Measurements from ENCODE around the gene SGSM1. TPM values are rescaled to one million over a fixed set of nuclear protein-coding genes. Genes with fewer than 3 reads are reported as not detected.

SGSM1 gene
- total and polyA plus RNA-seq, 10 of the 15 experiments (the other 5 are each of a cell fraction or from before 2014, with no cell fraction given): not detected

GRCh38 chr22:24824915-24825314, 18.9 kb downstream of the SGSM1 start:
- FAIRE-seq (no peak), ATAC-seq (no peak), DNase-seq (ENCODE audit: low read depth, low spot score) (no peak)
- no peak overlapping the region for H3K27ac ChIP-seq (ENCODE audit: control insufficient read depth, insufficient read depth)
- peaks cover 0 to 4% of the 10 kb centered on the region in 2 experiments; a peak in 2 of 4 replicates for H3K27me3 ChIP-seq (replicated peaks in 1 of 2; ENCODE audit: control insufficient read depth in 2 of 2, insufficient read depth in 2 of 2, low read length in 1 of 2)
- H3K4me3 ChIP-seq: no peak overlapping the region
- 8% methylated on average over 4 of the region's 4 CpGs for WGBS (ENCODE audit: insufficient coverage, insufficient replicate concordance, low lambda C conversion rate, missing lambda C conversion rate)
- no TSS peak for BruUV-seq (replicated peaks)
- ChIA-PET RAD21 (ENCODE audit: unreplicated experiment) (no interaction called here), CTCF (no interaction called here), POLR2A (no interaction called here), SMC1A (ENCODE audit: uncharacterized antibody, unreplicated experiment) (no interaction called here)
- no peaks in the 10 kb centered on the region for H3K4me1 ChIP-seq (ENCODE audit: control insufficient read depth, insufficient read depth, low read length)
- H3K4me2 ChIP-seq (ENCODE audit: control insufficient read depth, insufficient read depth): no peak overlapping the region
- TF ChIP-seq IRF5 (IDR thresholded peaks at IDR 0.05; ENCODE audit: borderline replicate concordance): no peak
- no peak for TF ChIP-seq NRF1 (conservative IDR thresholded peaks at IDR 0.05; ENCODE audit: low read depth, low read length)
- TF ChIP-seq CHD2 (IDR thresholded peaks at IDR 0.05; ENCODE audit: borderline replicate concordance, low read depth, low read length): no peak
- no peak for TF ChIP-seq ETV6 (conservative IDR thresholded peaks at IDR 0.05 in 1 of 2, IDR thresholded peaks at IDR 0.05 in 1 of 2; ENCODE audit: borderline replicate concordance in 1 of 2, low read depth in 1 of 2)
- no peak for TF ChIP-seq KLF5 (IDR thresholded peaks at IDR 0.05; ENCODE audit: partially characterized antibody)
- no peak for TF ChIP-seq POLR2A (IDR thresholded peaks at IDR 0.05; ENCODE audit: low read depth, low read length)
- TF ChIP-seq, protein P1, sequence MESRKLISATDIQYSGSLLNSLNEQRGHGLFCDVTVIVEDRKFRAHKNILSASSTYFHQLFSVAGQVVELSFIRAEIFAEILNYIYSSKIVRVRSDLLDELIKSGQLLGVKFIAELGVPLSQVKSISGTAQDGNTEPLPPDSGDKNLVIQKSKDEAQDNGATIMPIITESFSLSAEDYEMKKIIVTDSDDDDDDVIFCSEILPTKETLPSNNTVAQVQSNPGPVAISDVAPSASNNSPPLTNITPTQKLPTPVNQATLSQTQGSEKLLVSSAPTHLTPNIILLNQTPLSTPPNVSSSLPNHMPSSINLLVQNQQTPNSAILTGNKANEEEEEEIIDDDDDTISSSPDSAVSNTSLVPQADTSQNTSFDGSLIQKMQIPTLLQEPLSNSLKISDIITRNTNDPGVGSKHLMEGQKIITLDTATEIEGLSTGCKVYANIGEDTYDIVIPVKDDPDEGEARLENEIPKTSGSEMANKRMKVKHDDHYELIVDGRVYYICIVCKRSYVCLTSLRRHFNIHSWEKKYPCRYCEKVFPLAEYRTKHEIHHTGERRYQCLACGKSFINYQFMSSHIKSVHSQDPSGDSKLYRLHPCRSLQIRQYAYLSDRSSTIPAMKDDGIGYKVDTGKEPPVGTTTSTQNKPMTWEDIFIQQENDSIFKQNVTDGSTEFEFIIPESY (IDR thresholded peaks at IDR 0.05): no peak
- TF ChIP-seq MTA3 (IDR thresholded peaks at IDR 0.05; ENCODE audit: borderline replicate concordance, low read length): no peak
- TF ChIP-seq SPI1 (IDR thresholded peaks at IDR 0.05; ENCODE audit: borderline replicate concordance, insufficient read depth, low read depth, low read length): no peak
- TF ChIP-seq, protein P2, sequence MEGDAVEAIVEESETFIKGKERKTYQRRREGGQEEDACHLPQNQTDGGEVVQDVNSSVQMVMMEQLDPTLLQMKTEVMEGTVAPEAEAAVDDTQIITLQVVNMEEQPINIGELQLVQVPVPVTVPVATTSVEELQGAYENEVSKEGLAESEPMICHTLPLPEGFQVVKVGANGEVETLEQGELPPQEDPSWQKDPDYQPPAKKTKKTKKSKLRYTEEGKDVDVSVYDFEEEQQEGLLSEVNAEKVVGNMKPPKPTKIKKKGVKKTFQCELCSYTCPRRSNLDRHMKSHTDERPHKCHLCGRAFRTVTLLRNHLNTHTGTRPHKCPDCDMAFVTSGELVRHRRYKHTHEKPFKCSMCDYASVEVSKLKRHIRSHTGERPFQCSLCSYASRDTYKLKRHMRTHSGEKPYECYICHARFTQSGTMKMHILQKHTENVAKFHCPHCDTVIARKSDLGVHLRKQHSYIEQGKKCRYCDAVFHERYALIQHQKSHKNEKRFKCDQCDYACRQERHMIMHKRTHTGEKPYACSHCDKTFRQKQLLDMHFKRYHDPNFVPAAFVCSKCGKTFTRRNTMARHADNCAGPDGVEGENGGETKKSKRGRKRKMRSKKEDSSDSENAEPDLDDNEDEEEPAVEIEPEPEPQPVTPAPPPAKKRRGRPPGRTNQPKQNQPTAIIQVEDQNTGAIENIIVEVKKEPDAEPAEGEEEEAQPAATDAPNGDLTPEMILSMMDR (IDR thresholded peaks at IDR 0.05 in 2 of 3, conservative IDR thresholded peaks at IDR 0.05 in 1 of 3; ENCODE audit: control insufficient read depth in 2 of 3, extremely low read depth in 1 of 3, insufficient read depth in 1 of 3, low read depth in 3 of 3, low read length in 3 of 3): no peak
- H4K20me1 ChIP-seq (ENCODE audit: control insufficient read depth, insufficient read depth): no peaks in the 10 kb centered on the region
- no peak overlapping the region for H3K9ac ChIP-seq (ENCODE audit: control insufficient read depth, insufficient read depth, low read length)
- no peak overlapping the region for H2AFZ ChIP-seq (ENCODE audit: control insufficient read depth, low read depth, low read length)
- H3K36me3 ChIP-seq (ENCODE audit: control insufficient read depth in 2 of 2, insufficient read depth in 2 of 2, low read length in 1 of 2): no peaks in the 10 kb centered on the region
- no peaks in the 10 kb centered on the region for H3K79me2 ChIP-seq (ENCODE audit: control insufficient read depth, insufficient read depth, low read length)
- intact Hi-C loops (cut with micrococcal nuclease; ENCODE audit: unreplicated experiment) (no loop called here), in situ Hi-C loops (cut with MboI) (no loop called here)
- no peaks in the 10 kb centered on the region for H3K9me3 ChIP-seq (replicated peaks; ENCODE audit: control insufficient read depth, insufficient read depth, low read length)

Measured in GM12878 (cell line).